ENCODE results near the gene FBXL13.
"Not testable (repeated sequence)": the region's sequence is repeated elsewhere in the genome, so short reads cannot be mapped to it uniquely, and the experiment has no call there.

The FBXL13 gene

GRCh38 chr7:102983602-102984001 lies 91.0 kb downstream of the FBXL13 start:
- no peak for DNase-seq (ENCODE audit: low read depth)

DNA sequence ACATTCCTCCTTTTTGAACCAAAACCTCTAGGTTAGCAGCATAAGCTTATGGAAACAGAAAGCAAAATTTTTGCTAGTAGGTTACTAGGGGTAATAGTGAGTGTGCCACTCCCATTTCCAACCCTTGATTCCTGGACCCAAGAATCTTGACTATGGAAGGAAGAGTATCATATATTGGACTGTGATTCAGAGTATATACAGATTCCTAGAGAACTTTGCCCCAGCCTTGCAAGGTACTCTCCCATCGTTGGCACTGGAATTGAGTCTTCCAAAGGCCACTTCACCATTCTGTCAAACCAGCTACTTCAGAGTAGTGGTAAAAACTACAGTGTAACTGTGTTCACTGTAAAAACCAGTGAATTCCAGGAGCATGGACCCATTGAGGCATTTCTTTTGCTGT lies 92.4 kb downstream of the FBXL13 start:
- no peak for DNase-seq (ENCODE audit: low read depth)

- DNase-seq (ENCODE audit: low read depth): no peak
Measured at GRCh38 chr7:102981451-102981850, 93.1 kb downstream of the FBXL13 start.

DNA sequence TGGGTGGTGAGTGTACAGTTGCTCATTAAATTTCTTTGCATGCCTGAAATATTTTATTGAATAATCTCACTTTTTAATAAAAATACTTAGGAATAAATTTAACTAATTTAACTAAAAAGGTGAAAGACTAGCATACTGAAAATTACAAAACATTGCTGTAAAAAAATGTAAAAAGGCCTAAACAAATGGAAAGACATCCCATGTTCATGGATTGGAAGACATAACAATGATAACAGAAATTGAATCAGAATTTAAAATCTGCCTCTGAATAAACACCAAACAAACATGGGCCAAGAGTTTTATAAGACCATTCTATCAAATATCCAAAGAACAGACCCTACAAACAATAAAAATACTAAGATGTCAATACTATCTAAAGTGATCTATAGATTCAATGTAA lies 94.9 kb downstream of the FBXL13 start:
- no peak for DNase-seq (ENCODE audit: low read depth)

DNA sequence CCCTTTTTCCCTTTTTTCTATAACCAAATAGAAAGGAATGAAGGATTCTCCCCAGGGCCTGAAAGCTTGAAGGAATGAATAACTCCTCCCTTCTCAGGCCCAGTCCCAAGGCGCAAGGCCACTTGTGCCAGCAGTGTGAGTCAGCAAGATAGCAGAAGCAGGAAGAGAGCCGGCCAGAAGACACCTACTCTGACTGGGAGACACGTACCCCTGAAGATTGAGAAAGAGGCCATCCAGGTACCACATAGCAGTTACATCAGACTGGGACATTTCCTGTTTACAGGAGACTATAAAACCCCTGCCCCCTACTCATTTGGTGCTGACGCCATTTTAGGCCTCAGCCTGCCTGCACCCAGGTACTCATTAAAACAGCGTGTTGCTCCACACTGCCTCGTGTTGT lies 96.3 kb downstream of the FBXL13 start:
- peak; percentile 83 for DNase-seq (ENCODE audit: low read depth)

- not testable (repeated sequence) for DNase-seq (ENCODE audit: low read depth)
Measured at GRCh38 chr7:102977586-102977985, 97.0 kb downstream of the FBXL13 start.

DNA sequence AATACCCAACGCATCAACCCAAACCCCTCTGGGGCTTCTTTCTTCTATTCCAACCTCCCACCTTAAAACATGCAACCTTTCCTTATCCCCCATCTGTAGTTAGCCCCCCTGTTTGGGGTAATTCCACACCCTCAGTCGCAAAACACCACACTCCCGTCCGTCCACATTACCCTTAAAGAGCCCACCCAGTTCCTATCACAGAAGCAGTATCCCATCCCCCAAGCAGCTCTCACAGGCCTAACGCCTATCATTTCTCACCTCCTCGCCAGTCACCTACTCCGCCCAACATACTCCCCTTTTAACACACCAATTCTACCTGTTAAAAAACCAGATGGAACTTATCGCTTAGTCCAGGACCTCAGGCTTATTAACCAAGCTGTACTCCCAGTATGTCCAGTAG lies 98.1 kb downstream of the FBXL13 start:
- DNase-seq (ENCODE audit: low read depth): no peak

GRCh38 chr7:102975854-102976253 lies 98.7 kb downstream of the FBXL13 start:
- no peak for DNase-seq (ENCODE audit: low read depth)

GRCh38 chr7:102974366-102975236 lies 100.0 kb downstream of the FBXL13 start:
- DNase-seq (ENCODE audit: low read depth): no peak

- no peak for DNase-seq (ENCODE audit: low read depth)
Measured at GRCh38 chr7:102973096-102973802, 101.3 kb downstream of the FBXL13 start.

DNA sequence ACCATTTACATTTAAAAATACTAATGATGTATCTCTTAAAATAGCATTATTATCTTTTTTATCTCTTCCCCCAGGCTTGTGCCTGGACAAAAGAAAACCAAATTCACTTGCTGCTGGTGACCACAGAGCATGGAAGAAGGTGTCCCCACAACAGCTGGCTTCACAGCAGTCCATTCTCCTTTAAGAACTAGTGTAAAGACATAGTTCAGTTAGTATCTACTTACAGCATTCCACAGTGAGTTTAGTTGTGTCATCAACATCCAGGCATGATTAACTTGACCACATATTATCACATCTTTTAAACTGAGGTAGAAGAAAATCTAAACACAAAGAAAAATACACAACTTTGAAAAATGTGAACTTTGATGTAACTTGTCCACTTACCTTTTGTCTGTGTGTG lies 106.8 kb downstream of the FBXL13 start:
- DNase-seq (ENCODE audit: low read depth): peak; percentile 48

DNA sequence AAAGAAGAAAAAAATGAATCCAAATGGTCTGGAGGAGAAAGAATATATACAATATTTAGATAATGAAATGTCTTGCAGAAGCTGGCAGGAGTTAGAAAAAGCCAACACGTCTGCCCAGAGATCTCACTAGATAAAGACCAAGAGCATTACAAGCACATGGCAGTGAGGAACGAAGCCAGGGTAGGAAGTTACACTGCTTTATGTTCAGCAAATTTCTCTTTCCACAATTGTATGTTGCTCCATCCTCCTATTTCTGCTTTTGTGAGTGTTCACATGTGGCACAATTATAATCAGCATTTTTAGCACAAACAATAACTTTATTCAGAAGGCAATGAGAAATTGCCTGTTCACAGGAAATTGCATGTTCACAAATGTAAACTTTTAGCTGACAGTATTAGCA lies 108.1 kb downstream of the FBXL13 start:
- no peak for DNase-seq (ENCODE audit: low read depth)

DNA sequence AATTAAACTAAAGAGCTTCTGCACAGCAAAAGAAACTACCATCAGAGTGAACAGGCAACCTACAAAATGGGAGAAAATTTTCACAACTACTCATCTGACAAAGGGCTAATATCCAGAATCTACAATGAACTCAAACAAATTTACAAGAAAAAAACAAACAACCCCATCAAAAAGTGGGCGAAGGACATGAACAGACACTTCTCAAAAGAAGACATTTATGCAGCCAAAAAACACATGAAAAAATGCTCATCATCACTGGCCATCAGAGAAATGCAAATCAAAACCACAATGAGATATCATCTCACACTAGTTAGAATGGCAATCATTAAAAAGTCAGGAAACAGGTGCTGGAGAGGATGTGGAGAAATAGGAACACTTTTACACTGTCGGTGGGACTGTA lies 112.6 kb downstream of the FBXL13 start:
- DNase-seq (ENCODE audit: low read depth): not testable (repeated sequence)

DNA sequence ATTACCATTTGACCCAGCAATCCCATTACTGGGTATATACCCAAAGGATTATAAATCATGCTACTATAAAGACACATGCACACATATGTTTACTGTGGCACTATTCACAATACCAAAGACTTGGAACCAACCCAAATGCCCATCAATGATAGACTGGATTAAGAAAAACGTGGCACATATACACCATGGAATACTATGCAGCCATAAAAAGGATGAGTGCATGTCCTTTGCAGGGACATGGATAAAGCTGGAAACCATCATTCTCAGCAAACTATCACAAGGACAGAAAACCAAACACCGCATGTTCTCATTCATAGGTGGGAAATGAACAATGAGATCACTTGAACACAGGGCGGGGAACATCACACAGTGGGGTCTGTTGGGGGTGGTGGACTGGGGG lies 116.6 kb downstream of the FBXL13 start:
- DNase-seq (ENCODE audit: low read depth): not testable (repeated sequence)

- DNase-seq (ENCODE audit: low read depth): not testable (repeated sequence)
Measured at GRCh38 chr7:102954359-102954758, 120.2 kb downstream of the FBXL13 start.

DNA sequence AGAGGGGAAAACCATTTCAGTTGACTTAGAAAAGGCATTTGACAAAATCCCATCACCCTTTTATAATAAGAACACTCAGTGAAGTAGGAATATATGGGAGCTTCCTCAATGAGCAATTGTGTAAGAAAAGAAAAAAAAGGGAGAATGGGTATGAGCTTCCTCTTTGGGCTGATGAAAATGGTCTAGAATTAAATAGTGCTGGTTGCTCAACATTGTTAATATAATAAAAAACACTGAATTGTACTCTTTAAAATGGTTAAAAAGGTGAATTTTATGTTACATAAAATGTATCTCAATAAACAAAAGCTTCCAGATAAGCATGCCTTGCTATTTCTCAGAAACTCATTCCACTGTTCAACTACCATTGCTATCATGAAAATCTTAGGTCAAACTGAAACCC lies 121.2 kb downstream of the FBXL13 start:
- no peak for DNase-seq (ENCODE audit: low read depth)

DNA sequence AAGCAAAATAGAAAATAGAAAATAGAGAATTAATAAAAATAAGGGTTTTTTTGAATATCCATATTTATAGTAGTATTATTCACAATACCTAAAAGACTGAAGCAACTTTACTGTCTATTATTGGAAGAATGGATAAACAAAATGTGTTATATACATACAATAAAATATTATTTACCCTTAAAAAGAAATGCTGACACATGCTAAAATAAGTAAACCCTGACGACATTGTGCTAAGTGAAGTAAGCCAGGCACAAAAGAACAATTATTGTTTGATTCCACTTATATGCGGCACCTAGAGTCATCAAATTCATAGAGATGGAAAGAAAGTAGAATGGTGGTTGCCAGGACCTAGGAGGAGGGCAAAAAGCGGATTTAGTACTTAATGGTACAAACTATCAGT lies 122.8 kb downstream of the FBXL13 start:
- no peak for DNase-seq (ENCODE audit: low read depth)

DNA sequence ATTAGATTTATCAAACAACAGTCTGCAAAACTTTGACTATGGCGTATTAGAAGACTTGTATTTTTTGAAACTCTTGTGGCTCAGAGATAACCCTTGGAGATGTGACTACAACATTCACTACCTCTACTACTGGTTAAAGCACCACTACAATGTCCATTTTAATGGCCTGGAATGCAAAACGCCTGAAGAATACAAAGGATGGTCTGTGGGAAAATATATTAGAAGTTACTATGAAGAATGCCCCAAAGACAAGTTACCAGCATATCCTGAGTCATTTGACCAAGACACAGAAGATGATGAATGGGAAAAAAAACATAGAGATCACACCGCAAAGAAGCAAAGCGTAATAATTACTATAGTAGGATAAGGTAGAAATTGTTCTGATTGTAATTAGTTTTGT lies 130.4 kb downstream of the FBXL13 start:
- DNase-seq (ENCODE audit: low read depth): no peak

DNA sequence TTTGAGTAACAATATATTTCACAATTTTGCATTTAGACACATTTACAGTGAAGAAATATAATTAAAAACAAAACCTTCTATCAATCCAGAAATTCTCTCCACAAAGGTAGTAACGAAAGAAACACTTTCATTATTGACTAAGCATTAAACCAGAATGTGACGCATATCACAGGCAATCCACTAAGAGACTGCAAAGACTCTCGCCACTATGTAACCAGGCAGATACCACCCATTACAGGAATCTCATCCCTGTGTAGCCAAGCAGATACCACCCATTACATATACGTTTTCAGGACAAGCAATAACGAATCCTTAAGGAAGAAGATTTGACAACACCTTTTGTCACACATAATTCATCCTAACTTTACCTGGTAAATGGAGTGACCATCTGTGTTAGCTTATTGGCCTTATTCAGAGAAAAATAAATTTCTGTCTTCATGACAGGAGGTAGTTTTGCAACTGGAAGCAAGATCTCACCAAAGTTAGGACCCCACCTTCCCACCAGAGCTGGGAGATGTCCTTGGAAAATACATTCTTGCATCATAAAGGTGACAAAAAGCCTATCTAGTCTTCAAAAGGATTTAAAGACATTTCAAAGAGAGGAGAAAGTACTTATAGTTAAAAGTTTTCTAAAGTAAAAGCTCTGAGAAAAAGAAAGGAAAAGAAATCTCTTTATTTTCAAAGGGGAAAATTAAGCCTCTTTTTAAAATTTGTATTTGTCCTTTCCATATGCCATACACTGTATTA lies 131.0 kb downstream of the FBXL13 start:
- no peak for DNase-seq (ENCODE audit: low read depth)

- no peak for DNase-seq (ENCODE audit: low read depth)
Measured at GRCh38 chr7:102942868-102943267, 131.7 kb downstream of the FBXL13 start.

DNA sequence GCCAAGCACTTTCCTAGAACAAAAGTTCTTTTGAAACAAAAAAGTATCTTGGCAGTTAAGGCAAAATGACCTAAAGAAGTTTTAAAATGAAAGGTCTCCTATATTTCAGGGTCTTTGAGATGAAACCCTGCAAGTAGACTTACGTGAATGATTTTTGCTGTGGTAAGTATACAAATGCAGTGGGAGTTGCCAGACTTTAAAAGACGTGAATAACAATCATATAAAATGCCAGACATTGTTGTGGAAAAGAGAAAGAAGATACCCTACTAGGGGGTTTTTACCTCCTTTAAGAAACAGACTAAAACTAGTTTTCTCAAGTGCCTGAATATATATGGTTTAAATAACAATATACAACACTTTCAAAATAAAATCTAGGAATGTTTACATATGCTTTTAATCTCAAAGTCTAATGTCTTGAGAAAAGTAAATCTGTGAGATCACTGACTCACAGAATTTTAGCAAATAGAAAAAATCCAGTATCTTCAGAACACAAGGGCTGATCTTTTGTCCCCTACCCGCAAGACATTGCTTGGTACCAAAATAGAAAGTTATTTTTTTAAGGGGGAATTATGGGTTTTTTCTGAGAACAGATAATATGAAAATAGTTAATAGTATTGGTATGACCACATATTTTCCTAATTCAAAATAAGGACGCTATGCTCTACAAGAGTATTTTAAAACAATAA lies 132.3 kb downstream of the FBXL13 start:
- no peak for DNase-seq (ENCODE audit: low read depth)

GRCh38 chr7:102938679-102939078 lies 135.9 kb downstream of the FBXL13 start:
- no peak for DNase-seq (ENCODE audit: low read depth)
